ENCODE measurements around the gene NDUFS6. TPM values are rescaled to one million over a fixed set of nuclear protein-coding genes. Genes with fewer than 3 reads are reported as not detected.

Gene NDUFS6
- polyA plus RNA-seq, 2 of the 4 experiments (the other 2 are of a cell fraction): 76.0 to 192 TPM

GRCh38 chr5:1819458-1819857 lies 18.3 kb downstream of the NDUFS6 start:
- H3K4me2 ChIP-seq: no peak overlapping the region
- no peak for TF ChIP-seq ZFP36 (IDR thresholded peaks at IDR 0.05; ENCODE audit: borderline replicate concordance, partially characterized antibody)
- TF ChIP-seq ESRRA (IDR thresholded peaks at IDR 0.05; ENCODE audit: borderline replicate concordance, low read length): no peak
- no peak for TF ChIP-seq JUN (IDR thresholded peaks at IDR 0.05)
- TF ChIP-seq SMC3 (IDR thresholded peaks at IDR 0.05): no peak
- no peak for TF ChIP-seq TP53 (CRISPR knock-in tag; IDR thresholded peaks at IDR 0.05)
- no peak for TF ChIP-seq EHMT2 (IDR thresholded peaks at IDR 0.05; ENCODE audit: low read depth)
- no peak for TF ChIP-seq RARB (CRISPR knock-in tag; IDR thresholded peaks at IDR 0.05)
- TF ChIP-seq CHD4 (IDR thresholded peaks at IDR 0.05; ENCODE audit: borderline replicate concordance): no peak
- H3K4me3 ChIP-seq: no peak overlapping the region
- CTCF ChIA-PET: interaction anchor here (1.6 kb wide), 1 partner anchor 9 kb away, joined by 4 read pairs; no protein-coding TSS in a partner anchor
- no peaks in the 10 kb centered on the region for H3K4me1 ChIP-seq
- POLR2A ChIA-PET: no interaction called here
- H3K27ac ChIP-seq: no peak overlapping the region
- H3K9me3 ChIP-seq: no peaks in the 10 kb centered on the region
- WGBS (ENCODE audit: missing lambda C conversion rate): 91% methylated on average over 2 of the region's 2 CpGs
- no peak for ATAC-seq
- DNase-seq (ENCODE audit: low read depth in 1 of 2, low spot score in 1 of 2): no peak
- FAIRE-seq: no peak

GRCh38 chr5:1820381-1820780 lies 19.2 kb downstream of the NDUFS6 start:
- H3K4me3 ChIP-seq: no peak overlapping the region
- no peaks in the 10 kb centered on the region for H3K4me1 ChIP-seq
- H3K4me2 ChIP-seq: no peak overlapping the region
- H3K27ac ChIP-seq: no peak overlapping the region
- H3K9me3 ChIP-seq: no peaks in the 10 kb centered on the region
- POLR2A ChIA-PET: interaction anchor here (0.7 kb wide), 1 partner anchor 54 kb away, joined by 6 read pairs; no protein-coding TSS in a partner anchor
- TF ChIP-seq ELK1 (IDR thresholded peaks at IDR 0.05; ENCODE audit: low read depth, low read length): no peak
- no peak for TF ChIP-seq MAZ (IDR thresholded peaks at IDR 0.05; ENCODE audit: borderline replicate concordance, low read depth, low read length)
- no peak for TF ChIP-seq POLR2AphosphoS2 (conservative IDR thresholded peaks at IDR 0.05; ENCODE audit: low read length)
- TF ChIP-seq CHD2 (IDR thresholded peaks at IDR 0.05; ENCODE audit: low read length, partially characterized antibody): no peak
- peak; percentile 80 for TF ChIP-seq MAFK (IDR thresholded peaks at IDR 0.05; ENCODE audit: partially characterized antibody)
- DNase-seq (ENCODE audit: low read depth in 1 of 2, low spot score in 1 of 2) (no peak), FAIRE-seq (no peak), ATAC-seq (no peak)
- CTCF ChIA-PET: interaction anchor here (0.6 to 1.6 kb wide), 2 partner anchors 10 to 20 kb away, joined by 3 to 4 read pairs; partner anchors contain the start of gene MRPL36
- 90% methylated on average over 12 of the region's 12 CpGs for WGBS (ENCODE audit: missing lambda C conversion rate)

- Histone ChIP-seq H3K4me1 (no peaks in the 10 kb centered on the region), H3K9me3 (no peaks in the 10 kb centered on the region), H3K4me2 (no peak overlapping the region), H3K4me3 (no peak overlapping the region), H3K27ac (no peak overlapping the region)
- TF ChIP-seq JUN (IDR thresholded peaks at IDR 0.05): no peak
- TF ChIP-seq RNF2 (IDR thresholded peaks at IDR 0.05; ENCODE audit: borderline replicate concordance, low read depth): no peak
- TF ChIP-seq, protein P1, sequence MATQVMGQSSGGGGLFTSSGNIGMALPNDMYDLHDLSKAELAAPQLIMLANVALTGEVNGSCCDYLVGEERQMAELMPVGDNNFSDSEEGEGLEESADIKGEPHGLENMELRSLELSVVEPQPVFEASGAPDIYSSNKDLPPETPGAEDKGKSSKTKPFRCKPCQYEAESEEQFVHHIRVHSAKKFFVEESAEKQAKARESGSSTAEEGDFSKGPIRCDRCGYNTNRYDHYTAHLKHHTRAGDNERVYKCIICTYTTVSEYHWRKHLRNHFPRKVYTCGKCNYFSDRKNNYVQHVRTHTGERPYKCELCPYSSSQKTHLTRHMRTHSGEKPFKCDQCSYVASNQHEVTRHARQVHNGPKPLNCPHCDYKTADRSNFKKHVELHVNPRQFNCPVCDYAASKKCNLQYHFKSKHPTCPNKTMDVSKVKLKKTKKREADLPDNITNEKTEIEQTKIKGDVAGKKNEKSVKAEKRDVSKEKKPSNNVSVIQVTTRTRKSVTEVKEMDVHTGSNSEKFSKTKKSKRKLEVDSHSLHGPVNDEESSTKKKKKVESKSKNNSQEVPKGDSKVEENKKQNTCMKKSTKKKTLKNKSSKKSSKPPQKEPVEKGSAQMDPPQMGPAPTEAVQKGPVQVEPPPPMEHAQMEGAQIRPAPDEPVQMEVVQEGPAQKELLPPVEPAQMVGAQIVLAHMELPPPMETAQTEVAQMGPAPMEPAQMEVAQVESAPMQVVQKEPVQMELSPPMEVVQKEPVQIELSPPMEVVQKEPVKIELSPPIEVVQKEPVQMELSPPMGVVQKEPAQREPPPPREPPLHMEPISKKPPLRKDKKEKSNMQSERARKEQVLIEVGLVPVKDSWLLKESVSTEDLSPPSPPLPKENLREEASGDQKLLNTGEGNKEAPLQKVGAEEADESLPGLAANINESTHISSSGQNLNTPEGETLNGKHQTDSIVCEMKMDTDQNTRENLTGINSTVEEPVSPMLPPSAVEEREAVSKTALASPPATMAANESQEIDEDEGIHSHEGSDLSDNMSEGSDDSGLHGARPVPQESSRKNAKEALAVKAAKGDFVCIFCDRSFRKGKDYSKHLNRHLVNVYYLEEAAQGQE (IDR thresholded peaks at IDR 0.05): no peak
- TF ChIP-seq BHLHE40 (IDR thresholded peaks at IDR 0.05; ENCODE audit: low read depth, low read length): no peak
- no peak for TF ChIP-seq SMC3 (IDR thresholded peaks at IDR 0.05)
- no peak for TF ChIP-seq RFX5 (IDR thresholded peaks at IDR 0.05)
- TF ChIP-seq, protein P2, sequence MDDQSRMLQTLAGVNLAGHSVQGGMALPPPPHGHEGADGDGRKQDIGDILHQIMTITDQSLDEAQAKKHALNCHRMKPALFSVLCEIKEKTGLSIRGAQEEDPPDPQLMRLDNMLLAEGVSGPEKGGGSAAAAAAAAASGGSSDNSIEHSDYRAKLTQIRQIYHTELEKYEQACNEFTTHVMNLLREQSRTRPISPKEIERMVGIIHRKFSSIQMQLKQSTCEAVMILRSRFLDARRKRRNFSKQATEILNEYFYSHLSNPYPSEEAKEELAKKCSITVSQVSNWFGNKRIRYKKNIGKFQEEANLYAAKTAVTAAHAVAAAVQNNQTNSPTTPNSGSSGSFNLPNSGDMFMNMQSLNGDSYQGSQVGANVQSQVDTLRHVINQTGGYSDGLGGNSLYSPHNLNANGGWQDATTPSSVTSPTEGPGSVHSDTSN (IDR thresholded peaks at IDR 0.05): no peak
- TF ChIP-seq NR3C1 (IDR thresholded peaks at IDR 0.05): no peak
- no peak for TF ChIP-seq TFCP2L1 (CRISPR knock-in tag; IDR thresholded peaks at IDR 0.05)
- ChIA-PET CTCF (interaction anchor here (0.6 to 1.6 kb wide), 2 partner anchors 10 to 21 kb away, joined by 3 to 4 read pairs; partner anchors contain the start of gene MRPL36), POLR2A (no interaction called here)
- DNase-seq (ENCODE audit: low read depth in 1 of 2, low spot score in 1 of 2): no peak
- WGBS (ENCODE audit: missing lambda C conversion rate): 100% methylated on average over 3 of the region's 4 CpGs
- no peak for FAIRE-seq
- no peak for ATAC-seq
These were observed 19.7 kb downstream of the NDUFS6 start for GRCh38 chr5:1820926-1821325.

Measured in A549 (cell line).